ENCODE measurements around the gene C6orf47. TPM values are rescaled to one million over a fixed set of nuclear protein-coding genes. Genes with fewer than 3 reads are reported as not detected.

Gene C6orf47
- total and polyA plus RNA-seq, 2 of the 13 experiments (the other 11 are each of a cell fraction or from before 2014, with no cell fraction given) = 1.7 to 18.1 TPM

GRCh38 chr6:31702819-31703716, 42.5 kb upstream of the C6orf47 start, which contains the start of gene ABHD16A (continued):
- TF ChIP-seq DBP (CRISPR knock-in tag; IDR thresholded peaks at IDR 0.05; ENCODE audit: not compliant biosample characterization) (peak; percentile 41), ZNF160 (CRISPR knock-in tag; IDR thresholded peaks at IDR 0.05) (no peak), ZNF557 (CRISPR knock-in tag; IDR thresholded peaks at IDR 0.05) (no peak), HDAC2 (CRISPR knock-in tag; IDR thresholded peaks at IDR 0.05) (peak; percentile 83), ZNF121 (CRISPR knock-in tag; IDR thresholded peaks at IDR 0.05) (no peak), ZNF343 (CRISPR knock-in tag; IDR thresholded peaks at IDR 0.05) (peak; percentile 85; the same call in 1 of the 2 replicates), ELF1 (CRISPR knock-in tag; IDR thresholded peaks at IDR 0.05) (peak; percentile 92), ZMYM4 (CRISPR knock-in tag; IDR thresholded peaks at IDR 0.05) (peak; percentile 92), HIC2 (CRISPR knock-in tag; IDR thresholded peaks at IDR 0.05; ENCODE audit: low read depth) (no peak), GMEB2 (CRISPR knock-in tag; IDR thresholded peaks at IDR 0.05; ENCODE audit: low read depth) (peak; percentile 51), POLR2G (IDR thresholded peaks at IDR 0.05; ENCODE audit: low read depth, low read length) (peak; percentile 97), REPIN1 (CRISPR knock-in tag; IDR thresholded peaks at IDR 0.05; ENCODE audit: borderline replicate concordance, low read depth) (peak; percentile 87; the same call in 1 of the 2 replicates), ZBTB10 (CRISPR knock-in tag; IDR thresholded peaks at IDR 0.05; ENCODE audit: borderline replicate concordance) (peak; percentile 21; the same call in 1 of the 2 replicates)
- TF ChIP-seq, protein P1, sequence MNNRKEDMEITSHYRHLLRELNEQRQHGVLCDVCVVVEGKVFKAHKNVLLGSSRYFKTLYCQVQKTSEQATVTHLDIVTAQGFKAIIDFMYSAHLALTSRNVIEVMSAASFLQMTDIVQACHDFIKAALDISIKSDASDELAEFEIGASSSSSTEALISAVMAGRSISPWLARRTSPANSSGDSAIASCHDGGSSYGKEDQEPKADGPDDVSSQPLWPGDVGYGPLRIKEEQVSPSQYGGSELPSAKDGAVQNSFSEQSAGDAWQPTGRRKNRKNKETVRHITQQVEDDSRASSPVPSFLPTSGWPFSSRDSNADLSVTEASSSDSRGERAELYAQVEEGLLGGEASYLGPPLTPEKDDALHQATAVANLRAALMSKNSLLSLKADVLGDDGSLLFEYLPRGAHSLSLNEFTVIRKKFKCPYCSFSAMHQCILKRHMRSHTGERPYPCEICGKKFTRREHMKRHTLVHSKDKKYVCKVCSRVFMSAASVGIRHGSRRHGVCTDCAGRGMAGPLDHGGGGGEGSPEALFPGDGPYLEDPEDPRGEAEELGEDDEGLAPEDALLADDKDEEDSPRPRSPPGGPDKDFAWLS (CRISPR knock-in tag; IDR thresholded peaks at IDR 0.05; ENCODE audit: borderline replicate concordance) = no peak
- TF ChIP-seq, protein P2, sequence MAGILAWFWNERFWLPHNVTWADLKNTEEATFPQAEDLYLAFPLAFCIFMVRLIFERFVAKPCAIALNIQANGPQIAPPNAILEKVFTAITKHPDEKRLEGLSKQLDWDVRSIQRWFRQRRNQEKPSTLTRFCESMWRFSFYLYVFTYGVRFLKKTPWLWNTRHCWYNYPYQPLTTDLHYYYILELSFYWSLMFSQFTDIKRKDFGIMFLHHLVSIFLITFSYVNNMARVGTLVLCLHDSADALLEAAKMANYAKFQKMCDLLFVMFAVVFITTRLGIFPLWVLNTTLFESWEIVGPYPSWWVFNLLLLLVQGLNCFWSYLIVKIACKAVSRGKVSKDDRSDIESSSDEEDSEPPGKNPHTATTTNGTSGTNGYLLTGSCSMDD (CRISPR knock-in tag; IDR thresholded peaks at IDR 0.05) = no peak
- TF ChIP-seq, protein P3, sequence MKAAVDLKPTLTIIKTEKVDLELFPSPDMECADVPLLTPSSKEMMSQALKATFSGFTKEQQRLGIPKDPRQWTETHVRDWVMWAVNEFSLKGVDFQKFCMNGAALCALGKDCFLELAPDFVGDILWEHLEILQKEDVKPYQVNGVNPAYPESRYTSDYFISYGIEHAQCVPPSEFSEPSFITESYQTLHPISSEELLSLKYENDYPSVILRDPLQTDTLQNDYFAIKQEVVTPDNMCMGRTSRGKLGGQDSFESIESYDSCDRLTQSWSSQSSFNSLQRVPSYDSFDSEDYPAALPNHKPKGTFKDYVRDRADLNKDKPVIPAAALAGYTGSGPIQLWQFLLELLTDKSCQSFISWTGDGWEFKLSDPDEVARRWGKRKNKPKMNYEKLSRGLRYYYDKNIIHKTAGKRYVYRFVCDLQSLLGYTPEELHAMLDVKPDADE (CRISPR knock-in tag; IDR thresholded peaks at IDR 0.05) = no peak; the same call in 1 of the 2 replicates

Data from HepG2 (cell line).